Uterus (tissue), 2 donors: ENCODE results near the gene ATP2C2.

Source experiments
- CTCF ChIP-seq, 4 experiments: fragments of 200-600 bp in 2 of 4; fragments of 450-650 bp in 2 of 4; sonication (generic) in 2 of 4; IDR thresholded peaks; one replicate each; pipeline ENCODE4 v1.5.1; 2016 to 2019; ENCODE audit warnings: antibody characterized with exemption in 4 of 4, mild to moderate bottlenecking in 2 of 4, moderate library complexity in 1 of 4
- POLR2A ChIP-seq, 2 donors: fragments of 450-650 bp; IDR thresholded peaks; one replicate each; pipeline ENCODE4 v1.6.1; 2016; ENCODE audit warnings: antibody characterized with exemption in 2 of 2, mild to moderate bottlenecking in 1 of 2, moderate library complexity in 1 of 2

- TF ChIP-seq CTCF (IDR thresholded peaks at IDR 0.05) (no peak), POLR2A (IDR thresholded peaks at IDR 0.05) (no peak)
Observed at GRCh38 chr16:84434800-84435199, 66.5 kb downstream of the ATP2C2 start.
